ENCODE measurements around the gene SOD3.

The SOD3 gene

GRCh38 chr4:24801136-24801855, 5.9 kb downstream of the SOD3 start:
- no peak for TF ChIP-seq CTCF (IDR thresholded peaks at IDR 0.05; ENCODE audit: insufficient read depth, low read depth, low read length, missing control alignments)
- DNase-seq (ENCODE audit: low read depth): no peak
- no peak overlapping the region for H3K4me3 ChIP-seq (ENCODE audit: low read length)

DNA sequence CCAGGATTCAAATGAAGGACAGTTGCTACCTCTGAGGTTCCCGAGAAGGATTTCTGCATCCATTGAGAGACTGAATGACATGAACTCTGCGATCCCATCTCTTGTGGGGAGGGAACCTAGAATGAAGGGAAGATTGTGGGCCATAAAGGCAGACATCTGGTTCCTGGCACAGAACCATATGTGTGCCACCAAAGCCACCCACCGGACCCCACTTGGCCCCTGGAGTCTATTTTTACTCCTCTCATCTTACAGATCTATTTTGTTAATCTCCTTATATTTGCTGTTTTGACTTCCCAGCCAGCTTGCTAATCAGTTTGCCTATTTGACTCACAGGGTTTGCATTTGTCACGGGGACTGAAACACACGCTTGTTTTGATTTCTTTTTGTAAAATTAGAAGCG, 7.3 kb downstream of the SOD3 start:
- no peak for DNase-seq (ENCODE audit: low read depth)
- H3K4me3 ChIP-seq (ENCODE audit: low read length): no peak overlapping the region
- TF ChIP-seq CTCF (IDR thresholded peaks at IDR 0.05; ENCODE audit: insufficient read depth, low read depth, low read length, missing control alignments): no peak

DNA sequence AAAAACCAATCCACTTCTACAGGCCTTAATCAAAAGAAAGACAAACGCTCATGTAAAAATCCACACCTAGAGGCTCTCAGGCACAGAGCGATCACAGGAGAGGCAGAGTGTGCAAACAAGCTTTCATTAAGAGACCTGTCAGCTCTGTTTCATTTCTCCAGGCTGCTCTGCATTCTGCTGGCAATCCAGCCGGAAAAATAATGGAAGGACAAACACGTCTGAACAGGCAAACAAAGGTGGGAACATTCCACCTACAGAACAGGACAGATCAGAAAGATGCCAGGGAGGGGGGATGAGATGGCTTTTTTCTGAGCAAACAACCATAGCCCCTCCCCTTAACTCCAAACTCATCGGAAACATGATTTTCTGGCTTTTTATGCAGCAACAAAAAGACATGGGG, 9.7 kb downstream of the SOD3 start:
- no peak overlapping the region for H3K4me3 ChIP-seq (ENCODE audit: low read length)
- DNase-seq (ENCODE audit: low read depth): peak; percentile 71
- TF ChIP-seq CTCF (IDR thresholded peaks at IDR 0.05; ENCODE audit: insufficient read depth, low read depth, low read length, missing control alignments): no peak

DNA sequence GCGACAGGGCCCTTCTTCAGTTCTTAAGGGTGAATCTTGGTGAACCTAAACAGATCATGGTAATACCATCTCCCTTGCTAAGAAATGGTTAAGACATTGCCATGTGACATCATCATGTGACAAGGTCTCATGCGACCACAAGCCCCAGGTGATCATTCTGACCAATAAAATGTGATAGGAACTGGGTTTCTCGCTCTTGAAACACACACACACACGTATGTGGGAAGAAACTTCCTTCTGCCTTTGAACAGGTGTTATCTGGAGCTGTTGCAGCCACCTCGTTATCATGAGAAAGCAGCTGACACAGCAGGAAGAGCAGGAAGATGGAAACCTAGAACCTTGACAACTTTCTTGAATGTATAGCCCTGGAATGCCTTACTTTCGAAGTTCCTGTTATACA, 10.2 kb downstream of the SOD3 start:
- H3K4me3 ChIP-seq (ENCODE audit: low read length): no peak overlapping the region
- no peak for TF ChIP-seq CTCF (IDR thresholded peaks at IDR 0.05; ENCODE audit: insufficient read depth, low read depth, low read length, missing control alignments)
- DNase-seq (ENCODE audit: low read depth): no peak

DNA sequence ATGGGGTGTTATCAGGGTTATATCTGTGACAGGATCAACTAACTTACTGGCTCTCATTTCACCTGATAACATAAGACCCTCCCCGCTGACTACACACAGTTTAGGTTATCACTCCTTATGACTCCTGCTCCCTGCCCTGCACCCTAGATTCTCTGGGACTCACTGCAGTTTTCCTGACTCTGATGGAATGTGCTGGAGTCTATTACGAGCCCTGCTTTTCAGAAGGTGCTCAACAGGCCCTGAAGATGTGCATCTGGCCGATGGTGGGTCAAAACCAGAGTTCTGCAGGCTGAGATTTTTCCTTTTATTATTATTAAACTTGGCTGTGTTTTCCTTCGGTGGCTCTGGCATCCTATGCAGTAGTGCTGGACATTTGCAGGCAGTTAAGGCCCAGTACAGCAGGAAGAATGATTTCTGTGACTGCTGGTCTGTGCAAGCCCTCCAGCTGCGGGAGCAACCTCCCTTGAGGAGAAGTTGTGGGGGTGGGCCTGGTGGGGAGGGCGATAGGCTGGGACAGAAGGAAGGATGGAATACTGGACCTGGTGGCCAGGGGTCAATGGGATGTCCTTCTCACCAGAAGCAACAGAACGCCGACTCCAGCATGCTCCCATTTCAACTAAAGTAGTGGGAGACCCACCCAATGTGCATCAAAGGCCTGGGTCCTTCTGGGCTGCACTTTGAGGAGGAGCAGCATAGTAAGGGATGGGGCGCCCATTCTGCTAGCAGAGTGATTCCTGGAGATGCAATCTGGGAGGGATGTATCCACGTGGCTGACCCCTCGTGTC, 11.0 kb downstream of the SOD3 start:
- no peak for DNase-seq (ENCODE audit: low read depth)
- no peak for TF ChIP-seq CTCF (IDR thresholded peaks at IDR 0.05; ENCODE audit: insufficient read depth, low read depth, low read length, missing control alignments)
- H3K4me3 ChIP-seq (ENCODE audit: low read length): no peak overlapping the region

- no peak for TF ChIP-seq CTCF (IDR thresholded peaks at IDR 0.05; ENCODE audit: insufficient read depth, low read depth, low read length, missing control alignments)
- no peak for DNase-seq (ENCODE audit: low read depth)
- H3K4me3 ChIP-seq (ENCODE audit: low read length): no peak overlapping the region
Measured at GRCh38 chr4:24807611-24808010, 12.2 kb downstream of the SOD3 start.
